GM12874 (cell line): ENCODE data around the gene PDE1C.

Source experiments
- TF ChIP-seq, protein P1 (sequence below): IDR thresholded peaks from 2 replicates; pipeline ENCODE4 v1.5.1; 2011; ENCODE audit warnings: low read depth, mild to moderate bottlenecking, control low read depth, low read length, moderate library complexity; ENCODE audit not compliant: insufficient read depth

Gene PDE1C

DNA sequence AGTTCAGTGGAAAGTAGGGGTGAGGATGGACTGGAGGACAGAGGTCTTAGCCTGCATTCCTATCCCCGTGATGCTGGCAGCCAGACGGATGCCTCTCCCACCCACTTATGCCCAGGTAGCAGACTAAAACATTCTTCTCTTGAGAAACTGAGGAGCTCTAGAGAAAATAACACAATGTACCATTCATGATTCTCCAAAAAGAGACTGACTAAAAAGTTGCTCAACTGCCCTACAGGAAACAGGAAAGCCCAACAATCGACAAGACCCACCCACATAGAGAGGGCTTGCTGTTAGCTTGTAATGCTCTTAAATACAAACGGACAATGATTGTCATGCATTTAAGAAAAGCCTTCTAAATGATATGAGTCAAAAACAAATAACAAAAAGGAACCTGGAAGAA, 33.2 kb upstream of the PDE1C start:
- TF ChIP-seq, protein P1, sequence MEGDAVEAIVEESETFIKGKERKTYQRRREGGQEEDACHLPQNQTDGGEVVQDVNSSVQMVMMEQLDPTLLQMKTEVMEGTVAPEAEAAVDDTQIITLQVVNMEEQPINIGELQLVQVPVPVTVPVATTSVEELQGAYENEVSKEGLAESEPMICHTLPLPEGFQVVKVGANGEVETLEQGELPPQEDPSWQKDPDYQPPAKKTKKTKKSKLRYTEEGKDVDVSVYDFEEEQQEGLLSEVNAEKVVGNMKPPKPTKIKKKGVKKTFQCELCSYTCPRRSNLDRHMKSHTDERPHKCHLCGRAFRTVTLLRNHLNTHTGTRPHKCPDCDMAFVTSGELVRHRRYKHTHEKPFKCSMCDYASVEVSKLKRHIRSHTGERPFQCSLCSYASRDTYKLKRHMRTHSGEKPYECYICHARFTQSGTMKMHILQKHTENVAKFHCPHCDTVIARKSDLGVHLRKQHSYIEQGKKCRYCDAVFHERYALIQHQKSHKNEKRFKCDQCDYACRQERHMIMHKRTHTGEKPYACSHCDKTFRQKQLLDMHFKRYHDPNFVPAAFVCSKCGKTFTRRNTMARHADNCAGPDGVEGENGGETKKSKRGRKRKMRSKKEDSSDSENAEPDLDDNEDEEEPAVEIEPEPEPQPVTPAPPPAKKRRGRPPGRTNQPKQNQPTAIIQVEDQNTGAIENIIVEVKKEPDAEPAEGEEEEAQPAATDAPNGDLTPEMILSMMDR, result no peak

- TF ChIP-seq, protein P1, result no peak
Observed at GRCh38 chr7:32102432-32102873, 32.2 kb upstream of the PDE1C start.

- TF ChIP-seq, protein P1, result no peak
Observed at GRCh38 chr7:32100407-32100907, 30.2 kb upstream of the PDE1C start.

DNA sequence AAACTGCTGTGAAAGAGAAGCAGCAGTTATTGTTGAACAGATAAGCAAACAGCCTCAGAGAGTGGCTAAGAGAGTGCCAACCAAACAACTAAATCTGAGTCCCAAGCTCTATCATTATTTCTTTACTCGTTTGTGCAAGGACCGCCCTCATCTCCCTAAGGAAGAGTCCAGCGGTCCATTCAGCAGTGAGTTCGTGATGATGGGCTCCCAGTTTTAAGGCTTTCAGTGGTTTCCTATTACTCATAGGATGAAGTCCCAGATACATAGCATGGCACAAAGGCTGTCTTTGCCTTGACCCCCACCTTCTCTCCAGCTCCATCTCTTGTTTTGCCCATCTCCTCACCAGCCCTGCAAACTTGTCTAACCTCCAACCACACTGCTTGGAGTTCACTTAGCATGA, 24.3 kb upstream of the PDE1C start:
- TF ChIP-seq, protein P1, result no peak

DNA sequence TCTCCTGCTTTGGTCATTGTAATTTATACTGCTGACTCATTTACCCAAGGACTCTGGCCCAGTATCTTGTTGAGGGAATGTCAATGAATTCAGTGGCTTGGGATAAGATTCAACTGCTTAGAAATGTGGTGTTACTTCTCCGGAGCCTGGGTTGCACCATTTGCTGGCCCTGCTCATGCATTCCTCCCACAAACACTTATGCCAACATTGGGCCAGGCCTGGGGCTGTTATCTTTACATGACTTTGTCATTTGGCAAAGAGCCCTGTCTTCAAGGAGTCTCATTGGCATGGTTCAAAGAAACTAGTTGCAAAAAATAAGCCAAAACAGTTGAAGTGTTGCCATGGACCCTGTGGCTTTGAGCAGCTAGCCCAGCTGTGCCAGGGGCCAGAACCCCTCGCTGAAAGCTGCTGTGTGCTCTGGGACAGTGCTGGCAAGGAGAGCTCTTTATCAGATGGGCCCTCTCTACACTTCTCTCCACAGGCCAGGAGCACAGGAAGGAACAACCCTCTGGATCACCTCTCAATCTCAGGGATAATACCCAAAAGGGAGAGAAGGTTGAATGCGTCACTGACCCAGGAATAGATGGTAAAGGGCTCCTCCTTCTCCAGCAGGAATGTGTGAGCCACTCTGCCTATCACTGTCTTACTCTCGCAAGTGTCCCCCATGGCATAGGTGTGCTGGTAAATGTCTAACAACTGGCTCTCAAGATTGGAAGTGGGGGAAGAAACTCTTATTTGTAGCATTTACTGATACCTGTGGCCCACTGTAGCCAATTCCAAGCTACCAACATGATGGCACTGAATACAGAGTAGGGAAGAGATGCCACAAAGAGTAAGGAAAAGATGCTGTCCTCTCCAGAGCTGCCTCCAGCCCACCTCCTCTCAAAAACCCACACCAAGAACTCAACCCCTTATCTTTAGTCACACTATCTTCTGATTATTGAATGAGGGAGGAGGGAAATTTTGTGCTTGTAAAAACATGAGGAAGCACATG, 23.5 kb upstream of the PDE1C start:
- TF ChIP-seq, protein P1, result no peak

DNA sequence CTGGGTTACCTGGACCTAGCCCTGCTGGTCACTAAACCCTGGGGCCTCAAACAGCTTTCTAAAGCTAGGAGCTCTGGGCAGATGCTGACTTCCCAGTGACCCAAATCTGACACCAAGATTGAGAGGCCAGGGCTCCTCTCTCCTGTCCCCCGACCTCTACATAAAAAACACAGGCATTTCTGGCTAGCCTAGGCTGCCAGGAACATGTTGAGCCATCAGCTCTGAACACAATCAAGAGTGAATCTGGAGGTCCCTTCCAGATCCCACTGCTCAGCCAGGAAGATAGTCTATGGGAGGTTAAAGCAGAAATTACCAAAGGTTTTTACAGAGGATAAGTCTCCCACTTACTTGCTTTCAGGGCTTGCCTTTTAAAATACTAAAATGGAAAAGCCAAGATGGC, 22.1 kb upstream of the PDE1C start:
- TF ChIP-seq, protein P1, result no peak

GRCh38 chr7:32091608-32092210, 21.5 kb upstream of the PDE1C start:
- TF ChIP-seq, protein P1, result no peak
